Mucosa of descending colon (tissue), 3 donors: ENCODE data around the gene TNFSF11. TPM values are rescaled to one million over a fixed set of nuclear protein-coding genes. Genes with fewer than 3 reads are reported as not detected.

Source experiments
- ATAC-seq: fragments of 200-7000 bp; cut with Tn5 transposase; one replicate; pipeline ENCODE4 v1.9.1; 2020; ENCODE audit warnings: mild to moderate bottlenecking, moderate library complexity
- DNase-seq, 3 donors: peaks; one replicate each; pipeline ENCODE4 v3.0.0-alpha.2; 2020
- H3K36me3 ChIP-seq: fragments of 200-600 bp; one replicate; pipeline ENCODE4 v1.8.0; 2021; ENCODE audit warnings: low read depth, mild to moderate bottlenecking
- H3K4me1 ChIP-seq: fragments of 200-600 bp; one replicate; pipeline ENCODE4 v1.8.0; 2021; ENCODE audit warnings: low read depth, mild to moderate bottlenecking
- H3K4me3 ChIP-seq: fragments of 200-600 bp; one replicate; pipeline ENCODE4 v1.8.0; 2021; ENCODE audit warnings: mild to moderate bottlenecking
- H3K9me3 ChIP-seq: fragments of 200-600 bp; one replicate; pipeline ENCODE4 v1.8.0; 2021; ENCODE audit warnings: mild to moderate bottlenecking
- intact Hi-C, 2 donors: fragments of 100-400 bp; cut with DNase I in 1 of 2; cut with micrococcal nuclease in 1 of 2; formaldehyde crosslinking; loops; one replicate each; pipeline versions ENCODE4 v1.11.0 to v1.11.1; 2022; cut with DNase I, micrococcal nuclease
- long read RNA-seq, 2 donors: library from polyadenylated mRNA; unstranded; transcript quantifications; one replicate each; pipeline ENCODE4 v2.0.0, GENCODE V29; 2019 to 2021
- total RNA-seq, 3 donors: library from RNA; stranded (reverse); fragmentation: NEBNext Ultra II Directional in 2 of 3; extraction: Animal tissue kit (Norgen Biotek cat#: 25700) in 2 of 3; gene quantifications; one replicate each; pipeline versions ENCODE4 v1.2.1 to v1.2.4, GENCODE V29; 2021 to 2023
- TF ChIP-seq, protein P1 (sequence below): fragments of 200-600 bp; IDR thresholded peaks from one replicate; pipeline ENCODE4 v1.8.0; 2022; ENCODE audit warnings: antibody characterized with exemption, mild to moderate bottlenecking
- donor health status: DM: no; HTN: no; CAD: no; lungs with moderate emphysema.
- donor health status: DM: no; HTN: no; CAD: no.
- donor health status: DM: no; HTN: yes; CAD: no.

The TNFSF11 gene, protein sequence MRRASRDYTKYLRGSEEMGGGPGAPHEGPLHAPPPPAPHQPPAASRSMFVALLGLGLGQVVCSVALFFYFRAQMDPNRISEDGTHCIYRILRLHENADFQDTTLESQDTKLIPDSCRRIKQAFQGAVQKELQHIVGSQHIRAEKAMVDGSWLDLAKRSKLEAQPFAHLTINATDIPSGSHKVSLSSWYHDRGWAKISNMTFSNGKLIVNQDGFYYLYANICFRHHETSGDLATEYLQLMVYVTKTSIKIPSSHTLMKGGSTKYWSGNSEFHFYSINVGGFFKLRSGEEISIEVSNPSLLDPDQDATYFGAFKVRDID
- under 1 TPM; 0.13 to 0.89 (median 0.38) TPM for total RNA-seq
- long read RNA-seq, donor 1, result 0 reads
- long read RNA-seq, donor 2, result 0 reads

DNA sequence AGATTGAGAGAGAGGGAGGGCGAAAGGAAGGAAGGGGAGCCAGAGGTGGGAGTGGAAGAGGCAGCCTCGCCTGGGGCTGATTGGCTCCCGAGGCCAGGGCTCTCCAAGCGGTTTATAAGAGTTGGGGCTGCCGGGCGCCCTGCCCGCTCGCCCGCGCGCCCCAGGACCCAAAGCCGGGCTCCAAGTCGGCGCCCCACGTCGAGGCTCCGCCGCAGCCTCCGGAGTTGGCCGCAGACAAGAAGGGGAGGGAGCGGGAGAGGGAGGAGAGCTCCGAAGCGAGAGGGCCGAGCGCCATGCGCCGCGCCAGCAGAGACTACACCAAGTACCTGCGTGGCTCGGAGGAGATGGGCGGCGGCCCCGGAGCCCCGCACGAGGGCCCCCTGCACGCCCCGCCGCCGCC lies at the start of gene TNFSF11:
Gene TNFSF11, plus strand, starts transcription at position 142 of the 400 bp plus-strand sequence. Its CDS starts 152 bp downstream, at position 294.
- intact Hi-C loops, result no loop called here
- Histone ChIP-seq H3K36me3 (no peaks in the 10 kb centered on the region), H3K4me1 (peaks cover 19% of the 10 kb centered on the region), H3K9me3 (no peaks in the 10 kb centered on the region), H3K4me3 (no peak within 1 kb of the TSS)
- TF ChIP-seq, protein P1, sequence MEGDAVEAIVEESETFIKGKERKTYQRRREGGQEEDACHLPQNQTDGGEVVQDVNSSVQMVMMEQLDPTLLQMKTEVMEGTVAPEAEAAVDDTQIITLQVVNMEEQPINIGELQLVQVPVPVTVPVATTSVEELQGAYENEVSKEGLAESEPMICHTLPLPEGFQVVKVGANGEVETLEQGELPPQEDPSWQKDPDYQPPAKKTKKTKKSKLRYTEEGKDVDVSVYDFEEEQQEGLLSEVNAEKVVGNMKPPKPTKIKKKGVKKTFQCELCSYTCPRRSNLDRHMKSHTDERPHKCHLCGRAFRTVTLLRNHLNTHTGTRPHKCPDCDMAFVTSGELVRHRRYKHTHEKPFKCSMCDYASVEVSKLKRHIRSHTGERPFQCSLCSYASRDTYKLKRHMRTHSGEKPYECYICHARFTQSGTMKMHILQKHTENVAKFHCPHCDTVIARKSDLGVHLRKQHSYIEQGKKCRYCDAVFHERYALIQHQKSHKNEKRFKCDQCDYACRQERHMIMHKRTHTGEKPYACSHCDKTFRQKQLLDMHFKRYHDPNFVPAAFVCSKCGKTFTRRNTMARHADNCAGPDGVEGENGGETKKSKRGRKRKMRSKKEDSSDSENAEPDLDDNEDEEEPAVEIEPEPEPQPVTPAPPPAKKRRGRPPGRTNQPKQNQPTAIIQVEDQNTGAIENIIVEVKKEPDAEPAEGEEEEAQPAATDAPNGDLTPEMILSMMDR, result no peak
- peak; percentile 60 for ATAC-seq
- DNase-seq, result peak in 2 of 3 donors; percentile 13 to 33

DNA sequence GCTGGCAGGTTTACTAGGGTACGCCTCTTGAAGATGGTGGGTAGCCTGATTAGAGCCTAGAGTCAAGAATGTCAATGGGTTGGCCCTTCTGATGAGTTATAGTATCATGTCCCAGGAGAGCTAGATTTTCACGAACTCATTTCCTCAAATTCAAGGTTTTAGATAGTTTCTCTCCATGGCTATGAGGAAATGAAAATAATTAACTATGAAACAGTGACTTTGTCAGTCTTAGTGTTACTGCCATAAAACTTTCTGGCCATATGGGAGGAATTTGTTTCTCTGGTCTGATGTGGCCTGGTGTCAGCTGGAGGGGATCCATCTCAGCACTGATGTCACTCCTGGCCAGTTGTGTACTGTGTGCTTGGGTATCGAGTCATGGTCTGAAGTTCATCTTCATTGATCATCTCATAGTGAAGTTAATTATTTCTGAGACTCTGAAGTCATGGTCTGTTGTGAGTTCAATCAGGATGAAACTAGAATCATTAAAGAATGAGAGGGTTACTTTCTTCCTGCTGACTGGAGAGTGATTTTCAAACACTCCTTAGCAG lies 49.4 kb upstream of the TNFSF11 start:
- DNase-seq (no peak), ATAC-seq (peak; percentile 87)
- Histone ChIP-seq H3K4me1 (no peaks in the 10 kb centered on the region), H3K36me3 (no peaks in the 10 kb centered on the region), H3K4me3 (no peak overlapping the region), H3K9me3 (no peaks in the 10 kb centered on the region)
- TF ChIP-seq, protein P1, result no peak
- intact Hi-C loops, result no loop called here

DNA sequence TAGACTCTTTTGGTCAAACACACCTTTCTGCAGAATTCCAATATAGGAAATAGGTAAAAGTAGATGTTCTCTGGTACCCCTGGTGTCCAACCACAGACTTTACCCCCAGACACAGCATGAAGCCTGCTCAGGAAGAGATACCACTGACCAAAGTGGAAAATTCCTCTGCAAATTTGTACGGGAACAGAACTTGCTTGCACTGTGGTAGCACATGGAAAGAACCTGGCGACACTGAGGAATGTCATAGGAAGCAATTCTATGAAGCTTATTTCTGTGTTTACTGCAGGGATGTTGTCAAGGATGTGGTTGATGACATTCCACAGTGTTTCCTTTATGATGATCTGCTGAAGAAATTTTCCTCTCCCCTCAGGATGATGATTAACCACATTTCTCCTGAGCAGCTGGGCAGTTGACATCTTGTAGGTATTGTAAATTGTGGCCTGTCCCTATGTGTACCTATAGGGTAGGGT lies 48.9 kb upstream of the TNFSF11 start:
- Histone ChIP-seq H3K9me3 (no peaks in the 10 kb centered on the region), H3K36me3 (no peaks in the 10 kb centered on the region), H3K4me3 (no peak overlapping the region), H3K4me1 (no peaks in the 10 kb centered on the region)
- no peak for DNase-seq
- ATAC-seq, result peak; percentile 85
- TF ChIP-seq, protein P1, result no peak
- intact Hi-C loops, result no loop called here

DNA sequence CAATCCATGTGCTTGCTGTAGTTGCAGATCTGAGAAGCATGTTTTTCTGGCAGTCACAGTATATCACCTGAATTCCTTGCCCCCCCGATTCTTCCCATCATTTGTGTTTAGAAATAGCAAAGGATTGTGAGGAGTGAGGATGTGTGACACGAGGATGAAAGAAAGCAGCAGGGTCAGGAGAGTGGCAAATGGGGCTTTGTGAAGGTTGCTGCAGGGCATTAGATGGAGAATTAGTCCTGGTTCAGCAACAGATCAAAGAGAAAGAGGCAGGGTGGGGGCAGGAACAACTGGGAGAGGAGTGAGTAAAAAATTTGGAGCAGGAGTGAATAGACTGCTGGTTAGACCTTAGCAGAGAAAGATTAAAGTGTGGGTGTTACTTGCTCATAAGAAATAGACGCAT lies 47.7 kb upstream of the TNFSF11 start:
- Histone ChIP-seq H3K4me3 (no peak overlapping the region), H3K4me1 (no peaks in the 10 kb centered on the region), H3K9me3 (no peaks in the 10 kb centered on the region), H3K36me3 (no peaks in the 10 kb centered on the region)
- ATAC-seq, result no peak
- no peak for DNase-seq
- intact Hi-C loops, result no loop called here
- TF ChIP-seq, protein P1, result no peak

DNA sequence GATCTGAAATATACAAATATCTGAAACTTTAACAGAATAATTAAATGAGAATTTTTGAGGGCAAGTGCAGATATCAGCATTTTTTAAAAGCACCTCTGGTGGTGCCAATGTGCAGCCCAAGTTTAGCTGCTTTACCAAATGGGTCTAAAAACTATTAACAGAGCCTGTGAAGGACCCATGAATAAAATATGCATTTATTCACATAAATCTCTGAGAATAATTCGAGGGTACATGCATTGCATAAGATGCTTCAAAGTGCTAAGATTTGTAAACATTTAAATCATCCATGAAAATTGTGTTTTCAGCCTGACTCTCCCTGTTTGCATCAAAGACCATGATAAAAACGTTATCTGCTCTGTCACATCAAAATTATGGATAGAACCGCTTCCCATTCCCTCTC lies 47.1 kb upstream of the TNFSF11 start:
- H3K4me3 ChIP-seq, result no peak overlapping the region
- no peak for DNase-seq
- no peaks in the 10 kb centered on the region for H3K9me3 ChIP-seq
- intact Hi-C loops, result no loop called here
- no peaks in the 10 kb centered on the region for H3K36me3 ChIP-seq
- no peak for ATAC-seq
- H3K4me1 ChIP-seq, result no peaks in the 10 kb centered on the region
- TF ChIP-seq, protein P1, result no peak
